HepG2 (cell line): ENCODE measurements around the gene QDPR. TPM values are rescaled to one million over a fixed set of nuclear protein-coding genes. Genes with fewer than 3 reads are reported as not detected.

Source experiments
- ATAC-seq: fragments of 200-7000 bp; cut with Tn5 transposase; 3 replicates; pipeline ENCODE4 v1.9.1; 2020; ENCODE audit warnings: mild to moderate bottlenecking, moderate library complexity
- BruUV-seq: library from RNA; stranded (reverse); fragments of 400-500 nt; replicated peaks from 2 replicates; lab custom pipeline; 2021; lab: Mats Ljungman, UMichigan
- CTCF ChIA-PET: fragments of 300-600 bp; formaldehyde crosslinking; extraction: SDS; loops from one replicate; lab custom pipeline; 2021; ENCODE audit warnings: low total read pairs, inconsistent platforms, low intra/inter-chr PET ratio; lab: Yijun Ruan, JAX
- POLR2A ChIA-PET: fragments of 350-600 bp; sonication (Branson Sonifier 250); formaldehyde crosslinking; loops from one replicate; lab custom pipeline; 2020; ENCODE audit warnings: antibody characterized with exemption, inconsistent platforms; lab: Yijun Ruan, JAX
- DNase-seq: peaks from one replicate; pipeline ENCODE4 v3.0.0-alpha.2; 2015; ENCODE audit warnings: low spot score
- FAIRE-seq: peaks from 3 replicates; lab custom pipeline; 2011; peaks lifted over from hg19 to GRCh38; lab: Jason Lieb, UNC
- H2AFZ ChIP-seq: one replicate; pipeline ENCODE4 v1.6.1; 2011; ENCODE audit warnings: low read length, inconsistent platforms
- H3K27ac ChIP-seq: fragments of 300-600 bp; 3 replicates; pipeline ENCODE4 v1.8.0; 2011; ENCODE audit warnings: mixed run types, mild to moderate bottlenecking, mixed read lengths, low read length, inconsistent platforms; ENCODE audit not compliant: insufficient read depth; ENCODE audit errors: extremely low read length
- H3K27me3 ChIP-seq, 2 experiments: fragments of 200-600 bp in 1 of 2; 2 replicates in 1 of 2; 3 replicates in 1 of 2; pipeline versions ENCODE4 v1.6.0 to v1.8.0; 2011; ENCODE audit warnings: low read length in 2 of 2, mild to moderate bottlenecking in 2 of 2, moderate library complexity in 2 of 2, inconsistent platforms in 1 of 2; ENCODE audit not compliant: insufficient read depth in 2 of 2, control insufficient read depth in 1 of 2
- H3K36me3 ChIP-seq, 2 experiments: fragments of 200-600 bp in 1 of 2; replicated peaks in 1 of 2; 2 replicates in 1 of 2; 3 replicates in 1 of 2; pipeline versions ENCODE4 v1.5.1 to v1.8.0; 2011; ENCODE audit warnings: low read length in 2 of 2, inconsistent platforms in 1 of 2; ENCODE audit not compliant: insufficient read depth in 2 of 2, control insufficient read depth in 1 of 2
- H3K4me1 ChIP-seq: 2 replicates; pipeline ENCODE4 v1.5.1; 2012; ENCODE audit warnings: low read length, inconsistent platforms; ENCODE audit not compliant: insufficient read depth
- H3K4me2 ChIP-seq: 2 replicates; pipeline ENCODE4 v1.6.0; 2011; ENCODE audit warnings: low read depth, low read length, inconsistent platforms
- H3K4me3 ChIP-seq, 3 experiments: fragments of 200-600 bp in 1 of 3; sonication (generic), shearing (Covaris generic) in 1 of 3; replicated peaks in 1 of 3; 2 replicates each; pipeline ENCODE4 v1.5.1; 2011 to 2016; ENCODE audit warnings: low read length in 3 of 3, inconsistent platforms in 2 of 3, low read depth in 2 of 3, mild to moderate bottlenecking in 2 of 3, control low read depth in 1 of 3, mixed read lengths in 1 of 3; ENCODE audit not compliant: insufficient read depth in 1 of 3
- H3K79me2 ChIP-seq: one replicate; pipeline ENCODE4 v1.6.1; 2011; ENCODE audit warnings: low read length, inconsistent platforms; ENCODE audit not compliant: insufficient read depth
- H3K9ac ChIP-seq: 2 replicates; pipeline ENCODE4 v1.6.0; 2011; ENCODE audit warnings: mild to moderate bottlenecking, low read depth, low read length, inconsistent platforms; ENCODE audit not compliant: insufficient read depth
- H3K9me3 ChIP-seq: 2 replicates; pipeline ENCODE4 v1.5.1; 2012; ENCODE audit warnings: mild to moderate bottlenecking, low read length
- H4K20me1 ChIP-seq: 2 replicates; pipeline ENCODE4 v1.6.0; 2011; ENCODE audit warnings: inconsistent platforms, mild to moderate bottlenecking, low read length, moderate library complexity; ENCODE audit not compliant: insufficient read depth
- ARNT ChIP-seq: fragments of 450-650 bp; IDR thresholded peaks from 2 replicates; pipeline ENCODE4 v1.6.1; 2017
- HNF4A ChIP-seq: sonication (generic); formaldehyde crosslinking; IDR thresholded peaks from 2 replicates; pipeline ENCODE4 v1.4.0; 2020; ENCODE audit warnings: missing genetic modification reagents
- HOMEZ ChIP-seq: IDR thresholded peaks from 2 replicates; pipeline ENCODE4 v1.6.1; 2016; ENCODE audit warnings: low read depth
- JUNB ChIP-seq: sonication (generic); formaldehyde crosslinking; IDR thresholded peaks from 2 replicates; pipeline ENCODE4 v1.8.0; 2022; ENCODE audit warnings: missing genetic modification reagents, mild to moderate bottlenecking, borderline replicate concordance
- MED1 ChIP-seq: sonication (generic); formaldehyde crosslinking; IDR thresholded peaks from 2 replicates; pipeline ENCODE4 v1.4.0; 2020; ENCODE audit warnings: missing genetic modification reagents
- MLX ChIP-seq: IDR thresholded peaks from 2 replicates; pipeline ENCODE4 v1.6.1; 2016
- NFATC3 ChIP-seq: sonication (generic); formaldehyde crosslinking; IDR thresholded peaks from 2 replicates; pipeline ENCODE4 v1.5.1; 2020; ENCODE audit warnings: mild to moderate bottlenecking, missing genetic modification reagents
- NFKBIZ ChIP-seq: IDR thresholded peaks from 2 replicates; pipeline ENCODE4 v1.6.1; 2018; ENCODE audit warnings: missing genetic modification reagents, missing compliant biosample characterization
- NR2C2 ChIP-seq: sonication (generic); formaldehyde crosslinking; IDR thresholded peaks from 2 replicates; pipeline ENCODE4 v1.4.0; 2020; ENCODE audit warnings: missing genetic modification reagents, mild to moderate bottlenecking, moderate library complexity, borderline replicate concordance
- NR2F1 ChIP-seq, 2 experiments: fragments of 450-650 bp in 1 of 2; formaldehyde crosslinking in 1 of 2; IDR thresholded peaks; 2 replicates each; pipeline versions ENCODE4 v1.5.0 to v1.6.1; 2016 to 2020; ENCODE audit warnings: mild to moderate bottlenecking in 1 of 2, missing compliant biosample characterization in 1 of 2, missing genetic modification reagents in 1 of 2, moderate library complexity in 1 of 2
- NR2F2 ChIP-seq: IDR thresholded peaks from 2 replicates; pipeline ENCODE4 v1.6.1; 2012; ENCODE audit warnings: low read depth, inconsistent platforms, borderline replicate concordance
- PCBP1 ChIP-seq: fragments of 200-400 bp; formaldehyde crosslinking; IDR thresholded peaks from 2 replicates; pipeline ENCODE4 v1.6.1; 2017; ENCODE audit warnings: mild to moderate bottlenecking, low read depth, low read length, borderline replicate concordance
- POGZ ChIP-seq: sonication (generic); formaldehyde crosslinking; IDR thresholded peaks from 2 replicates; pipeline ENCODE4 v1.4.0; 2020; ENCODE audit warnings: mild to moderate bottlenecking, missing genetic modification reagents
- SIN3B ChIP-seq: fragments of 150-350 bp; IDR thresholded peaks from 2 replicates; pipeline ENCODE4 v1.6.1; 2014; ENCODE audit warnings: low read length
- SKIL ChIP-seq: sonication (generic); formaldehyde crosslinking; IDR thresholded peaks from 2 replicates; pipeline ENCODE4 v1.8.0; 2022; ENCODE audit warnings: missing genetic modification reagents, mild to moderate bottlenecking, moderate library complexity, borderline replicate concordance
- TIGD3 ChIP-seq: sonication (generic); formaldehyde crosslinking; IDR thresholded peaks from 2 replicates; pipeline ENCODE4 v1.5.1; 2020; ENCODE audit warnings: mild to moderate bottlenecking, missing genetic modification reagents, borderline replicate concordance
- ZBTB43 ChIP-seq: sonication (generic); formaldehyde crosslinking; conservative IDR thresholded peaks from 2 replicates; pipeline ENCODE4 v1.4.0; 2020; ENCODE audit warnings: missing genetic modification reagents
- ZNF441 ChIP-seq: sonication (generic); formaldehyde crosslinking; IDR thresholded peaks from 2 replicates; pipeline ENCODE4 v1.7.0; 2021; ENCODE audit warnings: missing genetic modification reagents, borderline replicate concordance
- WGBS: methylation state at CpG from one replicate; pipeline ENCODE4 v1.1.6; 2017; ENCODE audit warnings: low lambda C conversion rate; 5-methylcytosine and 5-hydroxymethylcytosine counted together
- in situ Hi-C: cut with HindIII; loops from 2 replicates; pipeline ENCODE4 v1.10.0; 2017; ENCODE audit warnings: low pct_unique_long_range_greater_than_20kb; ENCODE audit not compliant: extremely low pct_ligation_motif_present
- intact Hi-C: fragments of 100-400 bp; cut with micrococcal nuclease; formaldehyde crosslinking; loops from one replicate; pipeline ENCODE4 v1.10.0; 2022; ENCODE audit not compliant: unreplicated experiment
- polyA plus RNA-seq, 8 experiments: library from polyadenylated mRNA; depleted of rRNA in 3 of 8; stranded (reverse) in 7 of 8; unstranded in 1 of 8; fragments of >200 nt; fragmentation: Illumina TruSeq in 4 of 8; extraction: Trizol in 4 of 8; gene quantifications; 2 replicates each; pipeline versions ENCODE4 v1.2.1 to v1.2.3, GENCODE V29; 2011 to 2016; ENCODE audit warnings: low read depth in 4 of 8, missing spikeins in 1 of 8, mixed read lengths in 1 of 8; ENCODE audit not compliant: insufficient read depth in 1 of 8
- total RNA-seq, 5 experiments: library from RNA; depleted of rRNA; stranded (reverse); fragments of >200 nt; fragmentation: Illumina TruSeq; extraction: Trizol; gene quantifications; 2 replicates each; pipeline ENCODE4 v1.2.3, GENCODE V29; 2016; ENCODE audit warnings: low read depth in 1 of 5

The QDPR gene
- total and polyA plus RNA-seq, 2 of the 13 experiments (the other 11 are each of a cell fraction or from before 2014, with no cell fraction given), result 9.9 to 95.5 TPM

- no TSS peak for BruUV-seq
- H3K4me2 ChIP-seq, result no peak overlapping the region
- no peaks in the 10 kb centered on the region for H3K27me3 ChIP-seq
- intact Hi-C loops, result loop anchor here (1.0 kb wide), 1 partner anchor 23 kb away; the partner anchor contains the start of gene QDPR
- no peak for DNase-seq
- peaks cover 2% of the 10 kb centered on the region for H3K79me2 ChIP-seq
- peaks cover 37 to 76% of the 10 kb centered on the region in 2 experiments for H3K36me3 ChIP-seq
- H3K9me3 ChIP-seq, result no peaks in the 10 kb centered on the region
- no peak overlapping the region for H3K9ac ChIP-seq
- peak overlapping the region; percentile 73 for H3K27ac ChIP-seq
- no peak overlapping the region for H3K4me3 ChIP-seq
- FAIRE-seq, result no peak
- no peak overlapping the region for H2AFZ ChIP-seq
- WGBS, result 61% methylated on average over 7 of the region's 8 CpGs
- ChIA-PET CTCF (no interaction called here), POLR2A (interaction anchor here (1.7 kb wide), 1 partner anchor 22 kb away, joined by 5 read pairs; the partner anchor contains the start of gene QDPR)
- in situ Hi-C loops, result no loop called here
- peaks cover 10% of the 10 kb centered on the region; the same call in 1 of the 2 replicates for H4K20me1 ChIP-seq
- peaks cover 32% of the 10 kb centered on the region for H3K4me1 ChIP-seq
- ATAC-seq, result peak; percentile 19
- TF ChIP-seq TIGD3 (CRISPR knock-in tag) (no peak), ZNF441 (CRISPR knock-in tag) (no peak), PCBP1 (no peak), JUNB (CRISPR knock-in tag) (no peak), NFATC3 (no peak), ARNT (no peak), HOMEZ (CRISPR knock-in tag) (peak; percentile 65; the same call in 1 of the 2 replicates), MED1 (CRISPR knock-in tag) (peak; percentile 35; the same call in 1 of the 2 replicates), NFKBIZ (CRISPR knock-in tag) (no peak), NR2C2 (CRISPR knock-in tag) (0 out of 2 replicates have a peak, but pooled peaks have one; percentile 21), NR2F1 (CRISPR knock-in tag; IDR thresholded peaks at IDR 0.05) (peak; percentile 44 to 50; a peak in 2 of 4 replicates), MLX (no peak), SIN3B (no peak), SKIL (CRISPR knock-in tag) (peak; percentile 17; the same call in 1 of the 2 replicates), ZBTB43 (CRISPR knock-in tag) (no peak), NR2F2 (peak; percentile 66), POGZ (CRISPR knock-in tag) (peak; percentile 27; the same call in 1 of the 2 replicates), HNF4A (CRISPR knock-in tag) (peak; percentile 48)
These were observed 22.2 kb downstream of the QDPR start for GRCh38 chr4:17489721-17490120.
